ENCODE results near the gene POLDIP3. TPM values are rescaled to one million over a fixed set of nuclear protein-coding genes. Genes with fewer than 3 reads are reported as not detected.
A peak's percentile ranks its signal among the peaks of the same experiment; 100 is the strongest.

The POLDIP3 gene
- total and polyA plus RNA-seq, 2 experiments from 2014 or later = 31.4 to 40.3 TPM

- H3K4me1 ChIP-seq (ENCODE audit: insufficient read depth) = peaks cover 57% of the 10 kb centered on the region
- peaks cover 29% of the 10 kb centered on the region for H4K20me1 ChIP-seq (ENCODE audit: insufficient read depth, poor library complexity, severe bottlenecking)
- no peaks in the 10 kb centered on the region for H3K27me3 ChIP-seq
- no peaks in the 10 kb centered on the region for H3K9me2 ChIP-seq (replicated peaks; ENCODE audit: insufficient read depth)
- H2AFZ ChIP-seq = no peak overlapping the region
- H3K9me3 ChIP-seq (ENCODE audit: low read depth) = no peaks in the 10 kb centered on the region
- no peaks in the 10 kb centered on the region for H3K36me3 ChIP-seq (replicated peaks; ENCODE audit: insufficient read depth, low read depth)
- peaks cover 67% of the 10 kb centered on the region for H3K79me2 ChIP-seq
- peak overlapping the region; percentile 92 for H3K4me2 ChIP-seq
- H3K27ac ChIP-seq = peak overlapping the region; percentile 100
- no peak for TF ChIP-seq CTCF (IDR thresholded peaks at IDR 0.05; ENCODE audit: poor library complexity)
- no peak for TF ChIP-seq EZH2 (IDR thresholded peaks at IDR 0.05; ENCODE audit: borderline replicate concordance)
- TF ChIP-seq EZH2phosphoT487 (IDR thresholded peaks at IDR 0.05; ENCODE audit: low read depth, severe bottlenecking, unreplicated experiment) = no peak
- DNase-seq (ENCODE audit: low spot score) = no peak
- 91% methylated on average over 4 of the region's 4 CpGs for WGBS (ENCODE audit: low lambda C conversion rate, missing lambda C conversion rate)
- H3K4me3 ChIP-seq = no peak overlapping the region
Measured at GRCh38 chr22:42648017-42648367, 33.3 kb upstream of the POLDIP3 start.

- peaks cover 68% of the 10 kb centered on the region for H3K4me1 ChIP-seq (ENCODE audit: insufficient read depth)
- WGBS (ENCODE audit: low lambda C conversion rate, missing lambda C conversion rate) = 69% methylated on average over 16 of the region's 16 CpGs
Measured at GRCh38 chr22:42646569-42647525, 32.2 kb upstream of the POLDIP3 start.

GRCh38 chr22:42645938-42646568 is 31.4 kb upstream of the POLDIP3 start:
- H3K36me3 ChIP-seq (replicated peaks; ENCODE audit: insufficient read depth, low read depth) = no peaks in the 10 kb centered on the region
- no peaks in the 10 kb centered on the region for H3K27me3 ChIP-seq
- TF ChIP-seq CTCF (IDR thresholded peaks at IDR 0.05; ENCODE audit: poor library complexity) (no peak), EZH2 (IDR thresholded peaks at IDR 0.05; ENCODE audit: borderline replicate concordance) (no peak), EZH2phosphoT487 (IDR thresholded peaks at IDR 0.05; ENCODE audit: low read depth, severe bottlenecking, unreplicated experiment) (no peak)
- no peak overlapping the region for H2AFZ ChIP-seq
- H3K9me3 ChIP-seq (ENCODE audit: low read depth) = no peaks in the 10 kb centered on the region
- peak overlapping the region; percentile 92 for H3K4me2 ChIP-seq
- peaks cover 85% of the 10 kb centered on the region for H3K79me2 ChIP-seq
- peaks cover 29% of the 10 kb centered on the region for H4K20me1 ChIP-seq (ENCODE audit: insufficient read depth, poor library complexity, severe bottlenecking)
- H3K27ac ChIP-seq = peak overlapping the region; percentile 100
- H3K9me2 ChIP-seq (replicated peaks; ENCODE audit: insufficient read depth) = no peaks in the 10 kb centered on the region
- DNase-seq (ENCODE audit: low spot score) = no peak
- no peak overlapping the region for H3K4me3 ChIP-seq
- H3K4me1 ChIP-seq (ENCODE audit: insufficient read depth) = peaks cover 75% of the 10 kb centered on the region
- WGBS (ENCODE audit: low lambda C conversion rate, missing lambda C conversion rate) = 74% methylated on average over 13 of the region's 13 CpGs

More at GRCh38 chr22:42646569-42647525, 32.2 kb upstream of the POLDIP3 start:
- Histone ChIP-seq H4K20me1 (ENCODE audit: insufficient read depth, poor library complexity, severe bottlenecking) (peaks cover 29% of the 10 kb centered on the region), H3K9me2 (replicated peaks; ENCODE audit: insufficient read depth) (no peaks in the 10 kb centered on the region), H3K27ac (peak overlapping the region; percentile 100), H3K9me3 (ENCODE audit: low read depth) (no peaks in the 10 kb centered on the region), H3K4me2 (peak overlapping the region; percentile 92), H2AFZ (no peak overlapping the region), H3K36me3 (replicated peaks; ENCODE audit: insufficient read depth, low read depth) (no peaks in the 10 kb centered on the region), H3K4me3 (no peak overlapping the region), H3K27me3 (no peaks in the 10 kb centered on the region), H3K79me2 (peaks cover 77% of the 10 kb centered on the region)
- TF ChIP-seq EZH2phosphoT487 (IDR thresholded peaks at IDR 0.05; ENCODE audit: low read depth, severe bottlenecking, unreplicated experiment) (no peak), CTCF (IDR thresholded peaks at IDR 0.05; ENCODE audit: poor library complexity) (no peak), EZH2 (IDR thresholded peaks at IDR 0.05; ENCODE audit: borderline replicate concordance) (no peak)
- DNase-seq (ENCODE audit: low spot score) = peak; percentile 69

Data from hepatocyte (in vitro differentiated cells).